Upper lobe of left lung (tissue), 6 donors: ENCODE data around the gene SPOPL. TPM values are rescaled to one million over a fixed set of nuclear protein-coding genes. Genes with fewer than 3 reads are reported as not detected.
A peak's percentile ranks its signal among the peaks of the same experiment; 100 is the strongest.

Experiments
- ATAC-seq, 2 donors: fragments of 200-7000 bp; cut with Tn5 transposase; one replicate each; pipeline ENCODE4 v1.9.1; 2022; ENCODE audit warnings: mild to moderate bottlenecking in 2 of 2, moderate library complexity in 2 of 2; ENCODE audit not compliant: low FRiP score in 2 of 2
- DNase-seq, 2 donors: peaks; one replicate each; pipeline ENCODE4 v3.0.0-alpha.2; 2019 to 2020
- H3K27ac ChIP-seq, 4 donors: fragments of 200-600 bp; sonication (generic); one replicate each; pipeline ENCODE4 v1.5.1; 2016 to 2019
- H3K27me3 ChIP-seq, 4 donors: fragments of 200-600 bp; sonication (generic); one replicate each; pipeline ENCODE4 v1.5.1; 2017 to 2019
- H3K36me3 ChIP-seq, 4 donors: fragments of 200-600 bp; sonication (generic); one replicate each; pipeline ENCODE4 v1.5.1; 2016 to 2019
- H3K4me1 ChIP-seq, 4 donors: fragments of 200-600 bp; sonication (generic); one replicate each; pipeline ENCODE4 v1.5.1; 2018 to 2019
- H3K4me3 ChIP-seq, 4 donors: fragments of 200-600 bp; sonication (generic); one replicate each; pipeline ENCODE4 v1.5.1; 2017 to 2019; ENCODE audit warnings: mild to moderate bottlenecking in 2 of 4, moderate library complexity in 1 of 4
- H3K9me3 ChIP-seq, 4 donors: fragments of 200-600 bp; sonication (generic); one replicate each; pipeline ENCODE4 v1.5.1; 2018 to 2019
- CTCF ChIP-seq, 6 experiments: fragments of 450-650 bp in 4 of 6; fragments of 200-600 bp in 2 of 6; sonication (generic) in 2 of 6; IDR thresholded peaks; one replicate each; pipeline ENCODE4 v1.5.1; 2016 to 2019; ENCODE audit warnings: antibody characterized with exemption in 6 of 6
- EP300 ChIP-seq, 4 donors: sonication (generic); formaldehyde crosslinking; IDR thresholded peaks; one replicate each; pipeline ENCODE4 v1.5.1; 2017; ENCODE audit warnings: antibody characterized with exemption in 4 of 4, control low read depth in 2 of 4
- POLR2A ChIP-seq, 4 donors: fragments of 450-650 bp; IDR thresholded peaks; one replicate each; pipeline ENCODE4 v1.5.1; 2016 to 2017; ENCODE audit warnings: antibody characterized with exemption in 4 of 4, mild to moderate bottlenecking in 2 of 4
- POLR2AphosphoS5 ChIP-seq, 2 donors: sonication (generic); formaldehyde crosslinking; IDR thresholded peaks; one replicate each; pipeline ENCODE4 v1.5.1; 2017; ENCODE audit warnings: antibody characterized with exemption in 2 of 2
- WGBS, 2 donors: methylation state at CpG; one replicate each; pipeline ENCODE4 v1.1.5; 2017 to 2018; 5-methylcytosine and 5-hydroxymethylcytosine counted together
- total RNA-seq, 6 donors: library from RNA; depleted of rRNA in 4 of 6; stranded (reverse); fragments of >200 nt in 4 of 6; gene quantifications; one replicate each; pipeline versions ENCODE4 v1.1.0 to v1.2.1, GENCODE V29; 2016 to 2021
- donor health status: DM: no; HTN: no; CAD: no; lungs with moderate emphysema.
- donor health status: DM: no; HTN: yes; CAD: no; lungs with severe emphysema.

Gene SPOPL
- total RNA-seq, 6 donors from 2014 or later = 4.2 to 40.0 (median 24.2) TPM

GRCh38 chr2:138503652-138504051 is 2.1 kb downstream of the SPOPL start:
- no peaks in the 10 kb centered on the region for H3K9me3 ChIP-seq
- peaks cover 28 to 65% (median 42%) of the 10 kb centered on the region in 4 donors for H3K4me1 ChIP-seq
- no peak for TF ChIP-seq POLR2AphosphoS5 (IDR thresholded peaks at IDR 0.05)
- no peak for TF ChIP-seq CTCF (IDR thresholded peaks at IDR 0.05)
- no peak for TF ChIP-seq POLR2A (IDR thresholded peaks at IDR 0.05)
- no peak for TF ChIP-seq EP300 (IDR thresholded peaks at IDR 0.05)
- H3K4me3 ChIP-seq = peak overlapping the region in 3 of 4 donors; percentile 81 to 93 (median 90)
- H3K36me3 ChIP-seq = no peaks in the 10 kb centered on the region
- 10 to 18% methylated on average over 3 of the region's 3 CpGs for WGBS, 2 donors
- no peak for DNase-seq
- no peaks in the 10 kb centered on the region for H3K27me3 ChIP-seq
- ATAC-seq = no peak
- H3K27ac ChIP-seq = peak overlapping the region; percentile 15 to 99 (median 92)

- DNase-seq = no peak
- TF ChIP-seq CTCF (IDR thresholded peaks at IDR 0.05) (no peak), POLR2AphosphoS5 (IDR thresholded peaks at IDR 0.05) (no peak), EP300 (IDR thresholded peaks at IDR 0.05) (no peak), POLR2A (IDR thresholded peaks at IDR 0.05) (no peak)
- Histone ChIP-seq H3K36me3 (no peaks in the 10 kb centered on the region), H3K4me3 (peak overlapping the region in 2 of 4 donors; percentile 81 to 93), H3K27me3 (no peaks in the 10 kb centered on the region), H3K4me1 (peaks cover 28 to 65% (median 42%) of the 10 kb centered on the region in 4 donors), H3K27ac (peak overlapping the region; percentile 1 to 99 (median 32)), H3K9me3 (no peaks in the 10 kb centered on the region)
- ATAC-seq = no peak
These were observed 2.5 kb downstream of the SPOPL start for GRCh38 chr2:138504092-138504491.

- Histone ChIP-seq H3K9me3 (no peaks in the 10 kb centered on the region), H3K4me3 (peak overlapping the region in 1 of 4 donors; percentile 3), H3K27ac (peak overlapping the region in 3 of 4 donors; percentile 1 to 99 (median 50)), H3K36me3 (no peaks in the 10 kb centered on the region), H3K27me3 (no peaks in the 10 kb centered on the region), H3K4me1 (peaks cover 28 to 62% (median 42%) of the 10 kb centered on the region in 4 donors)
- DNase-seq = no peak
- 21 to 25% methylated on average over 2 of the region's 2 CpGs for WGBS, 2 donors
- ATAC-seq = no peak
- no peak for TF ChIP-seq EP300 (IDR thresholded peaks at IDR 0.05)
- no peak for TF ChIP-seq POLR2A (IDR thresholded peaks at IDR 0.05)
- no peak for TF ChIP-seq POLR2AphosphoS5 (IDR thresholded peaks at IDR 0.05)
- TF ChIP-seq CTCF (IDR thresholded peaks at IDR 0.05) = no peak
These were observed 3.1 kb downstream of the SPOPL start for GRCh38 chr2:138504546-138505235.

- TF ChIP-seq POLR2A (IDR thresholded peaks at IDR 0.05) = no peak
- no peak for TF ChIP-seq EP300 (IDR thresholded peaks at IDR 0.05)
- TF ChIP-seq CTCF (IDR thresholded peaks at IDR 0.05) = no peak
- no peak for TF ChIP-seq POLR2AphosphoS5 (IDR thresholded peaks at IDR 0.05)
- Histone ChIP-seq H3K4me1 (peaks cover 22 to 47% (median 30%) of the 10 kb centered on the region in 4 donors), H3K9me3 (no peaks in the 10 kb centered on the region), H3K36me3 (no peaks in the 10 kb centered on the region), H3K4me3 (no peak overlapping the region), H3K27me3 (no peaks in the 10 kb centered on the region), H3K27ac (no peak overlapping the region)
- no peak for DNase-seq
- no peak for ATAC-seq
- WGBS, 2 donors = 60 to 72% methylated on average over 4 of the region's 4 CpGs
These were observed 5.7 kb downstream of the SPOPL start for GRCh38 chr2:138507267-138507666.

GRCh38 chr2:138510319-138510718 is 8.7 kb downstream of the SPOPL start:
- Histone ChIP-seq H3K4me1 (peaks cover 10 to 24% (median 15%) of the 10 kb centered on the region in 4 donors), H3K36me3 (no peaks in the 10 kb centered on the region), H3K4me3 (no peak overlapping the region), H3K9me3 (no peaks in the 10 kb centered on the region), H3K27me3 (no peaks in the 10 kb centered on the region), H3K27ac (no peak overlapping the region)
- TF ChIP-seq POLR2AphosphoS5 (IDR thresholded peaks at IDR 0.05) (no peak), CTCF (IDR thresholded peaks at IDR 0.05) (no peak), EP300 (IDR thresholded peaks at IDR 0.05) (no peak), POLR2A (IDR thresholded peaks at IDR 0.05) (no peak)
- 92 to 96% methylated on average over 3 of the region's 3 CpGs for WGBS, 2 donors
- ATAC-seq = no peak
- DNase-seq = no peak
